ENCODE results near the gene MAP2K6. TPM values are rescaled to one million over a fixed set of nuclear protein-coding genes. Genes with fewer than 3 reads are reported as not detected.

The MAP2K6 gene
- total and polyA plus RNA-seq, 2 of the 8 experiments (the other 6 are each of a cell fraction or from before 2014, with no cell fraction given) = 11.0 to 44.1 TPM

GRCh38 chr17:69539274-69539673 lies 124.8 kb downstream of the MAP2K6 start:
- DNase-seq (ENCODE audit: low read depth in 1 of 2, low spot score in 2 of 2) (no peak), FAIRE-seq (no peak)
- no peak overlapping the region for H3K4me2 ChIP-seq (ENCODE audit: insufficient read depth in 1 of 2, low read depth in 2 of 2, low read length in 2 of 2)
- peaks cover 0 to 7% (median 3%) of the 10 kb centered on the region in 4 experiments; a peak in 4 of 8 replicates for H3K36me3 ChIP-seq (ENCODE audit: control insufficient read depth in 2 of 4, insufficient read depth in 4 of 4, low read length in 3 of 4)
- ChIA-PET CTCF (ENCODE audit: partially characterized antibody) (interaction anchor here (0.8 to 2.5 kb wide), 3 partner anchors 13 to 127 kb away, joined by 3 to 7 read pairs (median 3); no protein-coding TSS in a partner anchor), POLR2A (ENCODE audit: partially characterized antibody) (interaction anchor here (0.9 kb wide), 1 partner anchor 8 kb away, joined by 3 read pairs; no protein-coding TSS in a partner anchor)
- H4K8ac ChIP-seq (ENCODE audit: extremely low read depth, insufficient read depth, low read length) = no peak overlapping the region
- no peaks in the 10 kb centered on the region for H3K79me2 ChIP-seq (ENCODE audit: control insufficient read depth in 1 of 2, insufficient read depth in 2 of 2, low read length in 2 of 2)
- H3K9ac ChIP-seq (replicated peaks in 1 of 4; ENCODE audit: extremely low read depth in 1 of 4, low read depth in 3 of 4, low read length in 3 of 4) = no peak overlapping the region
- no peak overlapping the region for H3K56ac ChIP-seq (replicated peaks; ENCODE audit: insufficient read length, low read depth, low read length)
- H3K23ac ChIP-seq (ENCODE audit: insufficient read length) = no peak overlapping the region
- H3K23me2 ChIP-seq (ENCODE audit: low read depth, low read length) = no peaks in the 10 kb centered on the region
- WGBS, 2 experiments (ENCODE audit: extremely low coverage in 1 of 2, insufficient coverage in 1 of 2, insufficient read length in 1 of 2, insufficient replicate concordance in 2 of 2, low coverage in 1 of 2, low lambda C conversion rate in 2 of 2, missing lambda C conversion rate in 1 of 2) = 96% methylated on average over 2 of the region's 2 CpGs; no CpG with 5 or more reads in 1 of the 2 experiments
- no peak overlapping the region for H4K91ac ChIP-seq (replicated peaks; ENCODE audit: insufficient read length, low read length)
- no peak overlapping the region for H3K14ac ChIP-seq (ENCODE audit: insufficient read length)
- no peak overlapping the region for H3K4me3 ChIP-seq (ENCODE audit: extremely low read depth in 1 of 4, insufficient read depth in 2 of 4, low read depth in 3 of 4, low read length in 4 of 4)
- H2AFZ ChIP-seq (ENCODE audit: low read length) = no peak overlapping the region
- H3K4me1 ChIP-seq (replicated peaks in 1 of 4; ENCODE audit: control insufficient read depth in 3 of 4, insufficient read depth in 4 of 4, low read length in 3 of 4) = peaks cover 0 to 4% (median under 1%) of the 10 kb centered on the region in 4 experiments; a peak in 2 of 7 replicates
- H3K9me3 ChIP-seq (ENCODE audit: insufficient read depth in 2 of 2, low read depth in 1 of 2, low read length in 1 of 2) = no peaks in the 10 kb centered on the region
- no peaks in the 10 kb centered on the region for H3K27me3 ChIP-seq (replicated peaks in 1 of 4; ENCODE audit: control insufficient read depth in 3 of 4, extremely low read depth in 1 of 4, insufficient read depth in 3 of 4, low read length in 3 of 4)
- no peak overlapping the region for H2BK20ac ChIP-seq (ENCODE audit: low read length)
- H4K20me1 ChIP-seq (replicated peaks in 1 of 2; ENCODE audit: control insufficient read depth in 1 of 2, insufficient read depth in 2 of 2, low read length in 2 of 2) = no peaks in the 10 kb centered on the region
- H2BK120ac ChIP-seq (replicated peaks; ENCODE audit: low read depth, low read length) = no peak overlapping the region
- H3K4ac ChIP-seq (replicated peaks; ENCODE audit: insufficient read length, low read depth, low read length) = no peak overlapping the region
- no peak overlapping the region for H3K18ac ChIP-seq (ENCODE audit: extremely low read depth, low read length)
- no peak overlapping the region for H2BK5ac ChIP-seq (ENCODE audit: low read depth, low read length)
- H2AK5ac ChIP-seq (ENCODE audit: low read depth, low read length) = no peak overlapping the region
- no peak overlapping the region for H4K5ac ChIP-seq (ENCODE audit: insufficient read length, low read depth, low read length)
- no peaks in the 10 kb centered on the region for H3K79me1 ChIP-seq (ENCODE audit: low read depth, low read length)
- H2BK12ac ChIP-seq (ENCODE audit: low read depth, low read length) = no peak overlapping the region
- no peak overlapping the region for H3K27ac ChIP-seq (ENCODE audit: low read depth, low read length)
- TF ChIP-seq SIX5 (IDR thresholded peaks at IDR 0.05; ENCODE audit: low read depth, low read length) (no peak), POLR2AphosphoS5 (IDR thresholded peaks at IDR 0.05; ENCODE audit: low read depth, low read length) (no peak), EZH2 (IDR thresholded peaks at IDR 0.05; ENCODE audit: low read depth, low read length, severe bottlenecking) (no peak), USF2 (IDR thresholded peaks at IDR 0.05; ENCODE audit: low read length) (no peak), RFX5 (IDR thresholded peaks at IDR 0.05; ENCODE audit: borderline replicate concordance, low read depth, low read length) (no peak), EP300 (IDR thresholded peaks at IDR 0.05; ENCODE audit: borderline replicate concordance in 1 of 2, low read depth in 2 of 2, low read length in 2 of 2) (no peak), JUND (IDR thresholded peaks at IDR 0.05; ENCODE audit: low read length) (no peak), BACH1 (IDR thresholded peaks at IDR 0.05; ENCODE audit: low read length) (no peak), POLR2A (IDR thresholded peaks at IDR 0.05; ENCODE audit: control extremely low read depth in 1 of 2, low read depth in 2 of 2, low read length in 2 of 2) (no peak), CTCF (IDR thresholded peaks at IDR 0.05; ENCODE audit: control extremely low read depth in 1 of 3, insufficient read depth in 1 of 3, low read depth in 1 of 3, low read length in 3 of 3) (no peak)
- no peak overlapping the region for H2BK15ac ChIP-seq (ENCODE audit: low read length)

All from H1 (cell line).